GM12878 (cell line): ENCODE measurements around the gene CRYZL1.

Experiments used
- BACH1 ChIP-seq: fragments of 450-650 bp; IDR thresholded peaks from 2 replicates; pipeline ENCODE4 v1.6.1; 2017; ENCODE audit warnings: mild to moderate bottlenecking, borderline replicate concordance
- CTCF ChIP-seq, 3 experiments: IDR thresholded peaks in 2 of 3; conservative IDR thresholded peaks in 1 of 3; 2 replicates each; pipeline ENCODE4 v1.5.1; 2011; ENCODE audit warnings: low read depth in 3 of 3, low read length in 3 of 3, mild to moderate bottlenecking in 3 of 3, control low read depth in 2 of 3, moderate library complexity in 2 of 3, inconsistent platforms in 1 of 3, mixed read lengths in 1 of 3; ENCODE audit not compliant: control insufficient read depth in 2 of 3, insufficient read depth in 1 of 3; ENCODE audit errors: extremely low read depth in 1 of 3
- EGR1 ChIP-seq, 2 experiments: IDR thresholded peaks; 1 replicate in 1 of 2; 2 replicates in 1 of 2; pipeline ENCODE4 v1.6.1; 2011 to 2012; ENCODE audit warnings: low read depth in 2 of 2, low read length in 2 of 2, borderline replicate concordance in 1 of 2, mild to moderate bottlenecking in 1 of 2, moderate library complexity in 1 of 2
- HDAC6 ChIP-seq: fragments of 200-600 bp; sonication (generic); IDR thresholded peaks from one replicate; pipeline ENCODE4 v1.8.0; 2017; ENCODE audit warnings: antibody characterized with exemption; ENCODE audit not compliant: unreplicated experiment
- JUND ChIP-seq: IDR thresholded peaks from 2 replicates; pipeline ENCODE4 v1.6.1; 2012; ENCODE audit warnings: low read depth, mild to moderate bottlenecking, low read length, improper control_type of control experiment, moderate library complexity
- POLR2A ChIP-seq: IDR thresholded peaks from 2 replicates; pipeline ENCODE4 v1.6.1; 2011; ENCODE audit warnings: low read depth, mild to moderate bottlenecking, low read length
- POLR2AphosphoS5 ChIP-seq: IDR thresholded peaks from 2 replicates; pipeline ENCODE4 v1.6.1; 2011; ENCODE audit warnings: mild to moderate bottlenecking, low read length, inconsistent platforms
- RAD21 ChIP-seq: IDR thresholded peaks from 2 replicates; pipeline ENCODE4 v1.6.1; 2011; ENCODE audit warnings: mild to moderate bottlenecking, low read depth, low read length, moderate library complexity; ENCODE audit not compliant: insufficient read depth
- TCF7 ChIP-seq: IDR thresholded peaks from 2 replicates; pipeline ENCODE4 v1.6.1; 2014; ENCODE audit warnings: antibody characterized with exemption, borderline replicate concordance
- USF2 ChIP-seq: IDR thresholded peaks from 2 replicates; pipeline ENCODE4 v1.6.1; 2011; ENCODE audit warnings: low read depth, low read length, improper control_type of control experiment, borderline replicate concordance
- ZNF274 ChIP-seq: IDR thresholded peaks from one replicate; pipeline ENCODE4 v1.8.0; 2011; ENCODE audit not compliant: insufficient read length, insufficient read depth
- ZSCAN29 ChIP-seq: fragments of 450-650 bp; IDR thresholded peaks from 2 replicates; pipeline ENCODE4 v1.6.1; 2017; ENCODE audit warnings: mild to moderate bottlenecking, moderate library complexity

- TF ChIP-seq ZNF274, result no peak
- TF ChIP-seq CTCF (IDR thresholded peaks at IDR 0.05 in 2 of 3, conservative IDR thresholded peaks at IDR 0.05 in 1 of 3; ENCODE audit: control insufficient read depth in 2 of 3, extremely low read depth in 1 of 3, insufficient read depth in 1 of 3, low read depth in 3 of 3, low read length in 3 of 3), result no peak
- TF ChIP-seq USF2, result no peak
- TF ChIP-seq RAD21, result no peak
- TF ChIP-seq BACH1, result no peak
- no peak for TF ChIP-seq POLR2A
- no peak for TF ChIP-seq TCF7
- no peak for TF ChIP-seq HDAC6
- no peak for TF ChIP-seq ZSCAN29
- TF ChIP-seq EGR1 (IDR thresholded peaks at IDR 0.05; ENCODE audit: borderline replicate concordance in 1 of 2, low read depth in 2 of 2, low read length in 2 of 2), result no peak
- no peak for TF ChIP-seq POLR2AphosphoS5
- no peak for TF ChIP-seq JUND
Observed at GRCh38 chr21:33640697-33641351, 717 bp downstream of the CRYZL1 start.
